Osteocyte (in vitro differentiated cells): ENCODE data around the gene MAN2A1. TPM values are rescaled to one million over a fixed set of nuclear protein-coding genes. Genes with fewer than 3 reads are reported as not detected.
A peak's percentile ranks its signal among the peaks of the same experiment; 100 is the strongest.

ENCODE experiments used
- DNase-seq: peaks from one replicate; pipeline ENCODE4 v3.0.0; 2021; ENCODE audit warnings: mixed read lengths; ENCODE audit not compliant: unreplicated experiment; ENCODE audit errors: extremely low spot score
- H3K27ac Mint-ChIP-seq: one replicate; pipeline ENCODE4 v1.8.0; 2021; ENCODE audit warnings: mild to moderate bottlenecking, mixed read lengths; ENCODE audit not compliant: unreplicated experiment
- H3K27me3 Mint-ChIP-seq: one replicate; pipeline ENCODE4 v1.8.0; 2021; ENCODE audit warnings: mixed read lengths; ENCODE audit not compliant: unreplicated experiment
- H3K36me3 Mint-ChIP-seq: one replicate; pipeline ENCODE4 v1.8.0; 2021; ENCODE audit warnings: mixed read lengths; ENCODE audit not compliant: unreplicated experiment
- H3K4me1 Mint-ChIP-seq: one replicate; pipeline ENCODE4 v1.8.0; 2021; ENCODE audit warnings: mixed read lengths; ENCODE audit not compliant: unreplicated experiment
- H3K4me3 Mint-ChIP-seq: one replicate; pipeline ENCODE4 v1.8.0; 2021; ENCODE audit warnings: mild to moderate bottlenecking, moderate library complexity, mixed read lengths; ENCODE audit not compliant: unreplicated experiment
- H3K9me3 Mint-ChIP-seq: one replicate; pipeline ENCODE4 v1.8.0; 2021; ENCODE audit warnings: mixed read lengths; ENCODE audit not compliant: unreplicated experiment
- total RNA-seq: library from RNA; stranded (reverse); gene quantifications from 2 replicates; pipeline ENCODE4 v1.2.1, GENCODE V29; 2021
- TF ChIP-seq, protein P1 (sequence below): fragments of 200-600 bp; sonication (generic); IDR thresholded peaks from 2 replicates; pipeline ENCODE4 v1.5.0; 2021; ENCODE audit warnings: antibody characterized with exemption, mild to moderate bottlenecking, moderate library complexity

Gene MAN2A1
- total RNA-seq, 1 donor from 2014 or later = 139 TPM

DNA sequence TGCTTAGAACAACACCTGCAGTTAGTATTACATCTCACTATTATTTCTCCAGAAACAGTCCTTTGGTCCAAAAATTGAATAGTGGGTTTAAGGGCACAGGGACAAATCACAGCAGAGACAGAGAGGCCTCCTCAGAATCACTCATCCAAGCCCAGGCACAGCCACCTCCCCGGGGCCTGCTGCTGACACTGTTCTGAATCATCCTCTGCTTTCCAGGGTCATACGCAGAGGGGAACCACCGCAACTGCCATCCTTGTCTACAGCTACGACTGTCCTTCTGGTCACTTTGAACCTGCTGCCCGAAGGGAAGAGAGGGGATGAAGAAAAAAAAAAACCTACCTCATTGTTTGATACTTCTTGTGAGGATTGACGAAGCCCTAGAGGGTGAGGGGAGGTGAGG is 35.3 kb upstream of the MAN2A1 start:
- no peaks in the 10 kb centered on the region for H3K27me3 Mint-ChIP-seq
- H3K27ac Mint-ChIP-seq = no peak overlapping the region
- TF ChIP-seq, protein P1, sequence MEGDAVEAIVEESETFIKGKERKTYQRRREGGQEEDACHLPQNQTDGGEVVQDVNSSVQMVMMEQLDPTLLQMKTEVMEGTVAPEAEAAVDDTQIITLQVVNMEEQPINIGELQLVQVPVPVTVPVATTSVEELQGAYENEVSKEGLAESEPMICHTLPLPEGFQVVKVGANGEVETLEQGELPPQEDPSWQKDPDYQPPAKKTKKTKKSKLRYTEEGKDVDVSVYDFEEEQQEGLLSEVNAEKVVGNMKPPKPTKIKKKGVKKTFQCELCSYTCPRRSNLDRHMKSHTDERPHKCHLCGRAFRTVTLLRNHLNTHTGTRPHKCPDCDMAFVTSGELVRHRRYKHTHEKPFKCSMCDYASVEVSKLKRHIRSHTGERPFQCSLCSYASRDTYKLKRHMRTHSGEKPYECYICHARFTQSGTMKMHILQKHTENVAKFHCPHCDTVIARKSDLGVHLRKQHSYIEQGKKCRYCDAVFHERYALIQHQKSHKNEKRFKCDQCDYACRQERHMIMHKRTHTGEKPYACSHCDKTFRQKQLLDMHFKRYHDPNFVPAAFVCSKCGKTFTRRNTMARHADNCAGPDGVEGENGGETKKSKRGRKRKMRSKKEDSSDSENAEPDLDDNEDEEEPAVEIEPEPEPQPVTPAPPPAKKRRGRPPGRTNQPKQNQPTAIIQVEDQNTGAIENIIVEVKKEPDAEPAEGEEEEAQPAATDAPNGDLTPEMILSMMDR = no peak
- no peak overlapping the region for H3K4me3 Mint-ChIP-seq
- no peak for DNase-seq
- peaks cover 29% of the 10 kb centered on the region for H3K4me1 Mint-ChIP-seq
- H3K36me3 Mint-ChIP-seq = no peaks in the 10 kb centered on the region
- H3K9me3 Mint-ChIP-seq = no peaks in the 10 kb centered on the region

DNA sequence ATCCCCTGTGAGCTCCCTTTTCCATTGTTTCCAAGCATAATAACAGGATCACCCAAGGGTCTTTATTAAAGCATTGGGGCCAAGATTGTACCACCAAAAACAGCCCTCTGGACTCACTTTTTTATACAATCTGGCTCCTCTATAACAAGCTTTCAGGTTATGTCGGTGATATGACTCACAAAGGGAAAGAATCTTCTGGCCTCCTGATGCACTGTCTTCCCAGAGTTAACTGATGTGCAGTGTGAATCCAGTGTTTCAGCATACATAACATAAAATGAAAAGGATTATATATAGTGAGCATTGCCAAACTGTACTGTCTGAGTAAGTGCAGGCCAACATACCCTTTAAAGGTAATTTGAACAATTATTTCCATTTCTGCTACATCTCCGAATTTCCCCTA is 33.9 kb upstream of the MAN2A1 start:
- Mint-ChIP-seq H3K36me3 (no peaks in the 10 kb centered on the region), H3K4me1 (peaks cover 27% of the 10 kb centered on the region), H3K27me3 (no peaks in the 10 kb centered on the region), H3K4me3 (no peak overlapping the region), H3K27ac (no peak overlapping the region), H3K9me3 (no peaks in the 10 kb centered on the region)
- TF ChIP-seq, protein P1 = no peak
- no peak for DNase-seq

DNA sequence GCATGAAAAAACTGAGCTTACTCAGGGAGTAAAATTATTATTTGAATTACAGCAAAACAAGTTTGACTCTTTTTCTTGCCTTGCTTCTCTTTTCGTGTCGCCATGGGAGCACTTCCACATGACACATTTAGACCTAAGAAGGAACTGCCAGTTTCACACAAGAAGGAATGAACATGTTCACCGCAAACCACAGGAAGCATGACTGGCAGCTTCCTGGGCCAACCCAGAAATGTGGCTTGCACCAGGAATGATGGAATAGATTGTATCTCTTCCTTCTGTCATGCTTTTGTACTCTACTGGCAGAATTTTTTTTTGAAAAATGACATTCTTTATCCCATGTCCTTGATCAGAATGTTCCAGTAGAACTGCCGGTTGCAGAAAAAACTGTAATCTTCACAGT is 32.9 kb upstream of the MAN2A1 start:
- H3K4me3 Mint-ChIP-seq = no peak overlapping the region
- H3K27me3 Mint-ChIP-seq = no peaks in the 10 kb centered on the region
- H3K9me3 Mint-ChIP-seq = no peaks in the 10 kb centered on the region
- H3K4me1 Mint-ChIP-seq = peaks cover 27% of the 10 kb centered on the region
- H3K27ac Mint-ChIP-seq = peak overlapping the region; percentile 70
- TF ChIP-seq, protein P1 = no peak
- DNase-seq = no peak
- H3K36me3 Mint-ChIP-seq = no peaks in the 10 kb centered on the region

DNA sequence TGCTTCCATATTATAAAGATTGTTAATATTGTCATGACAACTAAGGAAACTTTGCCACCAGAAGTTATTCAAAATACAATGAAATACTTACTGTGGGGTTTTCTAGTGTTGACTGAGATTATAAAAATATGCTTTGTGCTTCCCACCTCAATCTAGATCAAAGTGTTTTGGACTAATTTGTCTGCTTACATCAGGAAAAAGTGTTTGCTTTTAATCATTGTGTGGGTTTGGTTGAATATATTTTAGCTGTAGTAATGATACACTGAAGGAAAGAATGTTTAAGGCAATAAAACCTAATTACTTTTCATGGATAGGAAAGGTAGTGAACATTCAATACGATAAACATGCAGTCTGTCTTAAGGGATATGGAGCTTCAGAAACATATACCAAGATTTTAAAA is 29.8 kb upstream of the MAN2A1 start:
- no peak for DNase-seq
- peaks cover 21% of the 10 kb centered on the region for H3K4me1 Mint-ChIP-seq
- H3K27ac Mint-ChIP-seq = no peak overlapping the region
- no peaks in the 10 kb centered on the region for H3K9me3 Mint-ChIP-seq
- H3K4me3 Mint-ChIP-seq = no peak overlapping the region
- TF ChIP-seq, protein P1 = no peak
- H3K27me3 Mint-ChIP-seq = no peaks in the 10 kb centered on the region
- no peaks in the 10 kb centered on the region for H3K36me3 Mint-ChIP-seq

DNA sequence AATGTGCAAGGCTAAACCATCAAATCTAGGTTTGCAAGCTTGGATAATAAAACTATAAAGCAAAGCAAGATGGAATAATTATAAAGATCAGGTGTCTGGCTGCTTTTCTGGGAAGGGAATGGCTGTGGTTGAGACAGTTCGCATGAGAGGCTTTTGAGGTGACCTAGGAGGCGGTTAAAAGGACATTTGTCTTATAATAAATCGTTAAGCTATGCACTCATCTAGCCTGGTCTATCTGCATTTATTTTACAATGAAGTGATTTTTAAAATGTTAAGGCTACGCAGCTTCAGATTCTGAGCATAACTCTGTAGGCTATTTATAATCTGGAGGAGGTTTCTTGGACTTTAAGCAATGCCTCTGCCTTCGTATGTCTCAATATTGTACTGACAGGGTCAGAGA is 29.4 kb upstream of the MAN2A1 start:
- Mint-ChIP-seq H3K9me3 (no peaks in the 10 kb centered on the region), H3K4me3 (no peak overlapping the region), H3K27ac (no peak overlapping the region), H3K36me3 (no peaks in the 10 kb centered on the region), H3K27me3 (no peaks in the 10 kb centered on the region), H3K4me1 (peaks cover 21% of the 10 kb centered on the region)
- no peak for DNase-seq
- TF ChIP-seq, protein P1 = no peak
